H7 (cell line): Measurements from ENCODE around the gene HDAC7. TPM values are rescaled to one million over a fixed set of nuclear protein-coding genes. Genes with fewer than 3 reads are reported as not detected.
"Not testable (repeated sequence)": the region's sequence is repeated elsewhere in the genome, so short reads cannot be mapped to it uniquely, and the experiment has no call there.

Experiments
- DNase-seq: peaks from one replicate; pipeline ENCODE4 v3.0.0; 2012
- H3K27me3 ChIP-seq: 2 replicates; pipeline ENCODE4 v1.6.0; 2011; ENCODE audit warnings: mild to moderate bottlenecking, low read length; ENCODE audit not compliant: control insufficient read depth, insufficient read depth
- H3K36me3 ChIP-seq: replicated peaks from 2 replicates; pipeline ENCODE4 v1.5.1; 2011; ENCODE audit warnings: low read length; ENCODE audit not compliant: control insufficient read depth, insufficient read depth
- H3K4me3 ChIP-seq: 2 replicates; pipeline ENCODE4 v1.5.1; 2011; ENCODE audit warnings: low read depth, mild to moderate bottlenecking, control low read depth, low read length, moderate library complexity; ENCODE audit not compliant: insufficient read depth
- total RNA-seq: library from RNA; depleted of rRNA; stranded (reverse); fragments of >200 nt; shearing (Covaris generic); gene quantifications from 2 replicates; pipeline ENCODE4 v1.2.3, GENCODE V29; 2014

HDAC7 gene
- total RNA-seq, 1 experiment from 2014 or later, result 45.2 TPM

DNA sequence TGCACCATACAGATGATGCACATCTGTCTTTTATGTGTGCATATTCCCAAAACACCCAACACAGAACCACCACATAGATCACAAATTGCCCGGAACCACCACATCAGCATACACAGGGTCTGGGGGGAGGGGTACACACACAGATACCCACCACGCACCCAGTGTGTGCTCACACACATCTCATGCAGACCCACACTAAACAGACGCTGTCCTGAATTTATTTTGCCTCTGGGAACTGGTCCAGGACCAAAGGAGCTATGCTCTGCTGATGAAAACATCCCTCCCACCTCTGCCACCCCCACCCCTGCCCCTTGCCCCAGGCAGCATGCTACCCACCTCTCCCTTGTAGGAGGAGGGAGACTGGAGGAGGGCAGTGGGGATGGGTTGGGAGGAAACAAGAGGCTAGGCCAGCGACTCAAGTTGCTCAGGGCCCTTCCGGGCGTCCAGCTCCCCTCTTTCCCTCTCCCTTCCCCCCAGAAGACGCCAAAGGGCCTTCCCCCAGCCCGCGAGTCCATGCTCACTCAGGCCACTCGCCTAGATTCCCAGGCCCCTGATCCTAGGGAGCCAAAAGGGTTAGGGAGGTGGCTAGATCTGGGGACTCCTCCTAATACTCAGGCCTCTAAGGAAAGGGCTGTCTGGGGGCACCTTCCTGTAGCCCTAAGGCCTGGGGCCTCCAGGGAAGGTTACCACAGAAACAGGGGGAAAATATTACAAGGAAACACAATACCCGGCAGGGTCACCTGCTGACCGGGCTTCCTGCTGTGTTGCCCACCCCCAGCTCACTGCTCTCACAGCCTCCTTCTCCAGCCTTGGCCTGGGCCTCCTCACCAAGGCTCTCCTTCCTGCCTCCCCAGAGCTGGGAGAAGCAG lies 3.1 kb downstream of the HDAC7 start:
- peak; percentile 66 for DNase-seq
- Histone ChIP-seq H3K27me3 (no peaks in the 10 kb centered on the region), H3K4me3 (no peak overlapping the region), H3K36me3 (no peaks in the 10 kb centered on the region; the same call in 1 of the 2 replicates)

GRCh38 chr12:47815447-47815846 lies 4.3 kb downstream of the HDAC7 start:
- not testable (repeated sequence) for H3K36me3 ChIP-seq, H3K27me3 ChIP-seq, H3K4me3 ChIP-seq, DNase-seq

GRCh38 chr12:47814539-47815170 lies 5.0 kb downstream of the HDAC7 start:
- H3K36me3 ChIP-seq, result no peaks in the 10 kb centered on the region; the same call in 1 of the 2 replicates
- DNase-seq, result no peak
- no peak overlapping the region for H3K4me3 ChIP-seq
- no peaks in the 10 kb centered on the region for H3K27me3 ChIP-seq

- Histone ChIP-seq H3K27me3 (no peaks in the 10 kb centered on the region), H3K36me3 (no peaks in the 10 kb centered on the region; the same call in 1 of the 2 replicates), H3K4me3 (peak overlapping the region; percentile 19; the same call in 1 of the 2 replicates)
- peak; percentile 82 for DNase-seq
These were observed 6.0 kb downstream of the HDAC7 start for GRCh38 chr12:47813511-47814196.

GRCh38 chr12:47812797-47813510 lies 6.7 kb downstream of the HDAC7 start:
- H3K36me3 ChIP-seq, result no peaks in the 10 kb centered on the region; the same call in 1 of the 2 replicates
- peak; percentile 96 for DNase-seq
- peak overlapping the region; percentile 19 for H3K4me3 ChIP-seq
- H3K27me3 ChIP-seq, result no peaks in the 10 kb centered on the region

GRCh38 chr12:47811581-47812484 lies 7.9 kb downstream of the HDAC7 start:
- Histone ChIP-seq H3K27me3 (no peaks in the 10 kb centered on the region), H3K4me3 (no peak overlapping the region), H3K36me3 (no peaks in the 10 kb centered on the region; the same call in 1 of the 2 replicates)
- DNase-seq, result no peak

GRCh38 chr12:47811072-47811396 lies 8.7 kb downstream of the HDAC7 start:
- no peaks in the 10 kb centered on the region; the same call in 1 of the 2 replicates for H3K36me3 ChIP-seq
- H3K27me3 ChIP-seq, result no peaks in the 10 kb centered on the region
- peak; percentile 63 for DNase-seq
- H3K4me3 ChIP-seq, result no peak overlapping the region

GRCh38 chr12:47809518-47809917 lies 10.2 kb downstream of the HDAC7 start:
- not testable (repeated sequence) for DNase-seq, H3K4me3 ChIP-seq, H3K27me3 ChIP-seq, H3K36me3 ChIP-seq

DNA sequence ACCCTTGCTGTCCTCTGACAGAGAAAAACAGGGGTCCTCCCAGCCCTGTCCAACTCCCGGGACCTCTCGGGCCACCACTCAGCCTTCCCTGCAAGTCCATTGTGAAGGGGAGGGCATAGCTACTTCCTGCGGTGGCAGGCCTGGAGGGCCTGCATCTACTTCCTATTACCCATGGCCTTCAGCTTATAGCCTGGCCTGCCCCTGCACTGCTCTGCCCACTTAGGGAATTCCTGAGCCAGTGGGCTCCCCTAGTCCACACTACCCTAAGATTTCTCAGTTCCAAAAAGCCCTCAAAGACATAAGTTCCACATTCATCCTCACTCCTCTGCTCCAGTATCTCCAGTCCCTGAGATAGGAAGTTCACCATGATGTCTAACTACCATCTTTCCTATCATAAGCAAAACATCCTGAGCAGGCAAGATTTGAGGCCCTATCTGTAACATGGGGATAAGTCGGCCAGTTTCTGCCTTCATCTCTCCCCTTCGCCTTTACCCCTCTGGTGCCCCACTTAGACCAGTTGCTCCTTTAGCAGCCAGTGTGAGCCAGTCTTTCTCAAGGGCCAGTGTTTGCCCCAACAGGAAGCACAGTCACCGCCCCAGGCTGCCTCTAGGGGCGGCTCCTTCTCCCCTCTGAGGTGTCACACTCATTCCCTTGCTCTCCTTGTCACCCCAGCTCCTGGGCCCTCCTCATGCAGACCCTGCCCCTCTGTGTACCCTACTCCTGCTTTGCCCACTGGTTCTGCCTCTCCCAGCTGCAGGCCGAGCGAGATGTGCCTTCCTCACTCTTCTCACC lies 10.9 kb downstream of the HDAC7 start:
- Histone ChIP-seq H3K4me3 (no peak overlapping the region), H3K36me3 (peaks cover 1% of the 10 kb centered on the region), H3K27me3 (no peaks in the 10 kb centered on the region)
- DNase-seq, result peak; percentile 67

DNA sequence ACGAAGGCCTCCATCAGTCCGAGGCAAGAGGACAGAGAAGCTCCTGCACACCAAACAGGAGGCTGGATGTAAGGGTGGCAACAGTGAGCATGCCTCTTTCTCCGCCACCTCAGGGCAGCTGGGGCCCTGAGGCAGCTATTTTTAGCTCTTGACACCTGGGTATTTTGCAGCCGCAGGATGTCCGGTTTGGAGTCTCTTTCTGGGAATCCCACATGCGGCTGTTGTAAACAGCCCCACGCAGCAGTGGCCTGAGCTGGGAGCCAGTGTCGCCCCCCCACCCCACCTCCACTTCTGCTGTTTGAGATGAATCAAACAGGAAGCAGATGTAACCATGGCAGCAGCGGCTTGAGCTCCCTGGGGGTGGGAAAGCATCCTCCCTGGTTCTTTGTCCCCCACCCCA lies 11.7 kb downstream of the HDAC7 start:
- H3K36me3 ChIP-seq, result peaks cover 1% of the 10 kb centered on the region
- H3K4me3 ChIP-seq, result no peak overlapping the region
- peak; percentile 65 for DNase-seq
- H3K27me3 ChIP-seq, result no peaks in the 10 kb centered on the region

GRCh38 chr12:47807338-47807737 lies 12.4 kb downstream of the HDAC7 start:
- H3K4me3 ChIP-seq, result no peak overlapping the region
- no peaks in the 10 kb centered on the region for H3K27me3 ChIP-seq
- DNase-seq, result no peak
- peaks cover 1% of the 10 kb centered on the region for H3K36me3 ChIP-seq

DNA sequence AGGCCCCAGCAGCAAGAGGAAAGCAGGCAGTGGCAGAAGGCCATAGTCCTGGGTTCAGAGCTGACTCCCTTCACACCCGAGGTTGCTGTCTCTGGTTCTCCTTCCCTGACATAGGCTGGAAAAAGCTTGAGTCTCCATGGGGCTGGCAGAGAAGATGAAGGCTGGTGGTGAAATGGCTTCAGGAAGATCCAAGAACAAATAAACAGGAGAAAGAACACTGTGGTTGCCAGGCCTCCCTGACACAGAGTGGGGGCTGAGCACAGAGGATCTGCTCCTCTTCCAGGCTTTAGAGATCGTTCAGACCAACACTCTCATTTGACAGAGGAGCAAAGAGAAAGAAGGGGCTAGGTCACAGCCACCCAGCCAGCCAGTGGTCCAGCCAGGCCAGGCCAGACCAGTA lies 14.3 kb downstream of the HDAC7 start:
- H3K27me3 ChIP-seq, result no peaks in the 10 kb centered on the region
- no peak for DNase-seq
- H3K4me3 ChIP-seq, result no peak overlapping the region
- H3K36me3 ChIP-seq, result peaks cover 1% of the 10 kb centered on the region

GRCh38 chr12:47804171-47804570 lies 15.5 kb downstream of the HDAC7 start:
- Histone ChIP-seq H3K36me3 (peaks cover 1% of the 10 kb centered on the region), H3K27me3 (no peaks in the 10 kb centered on the region), H3K4me3 (no peak overlapping the region)
- no peak for DNase-seq
